ENCODE results near the gene NKX2-1.

GRCh38 chr14:36520601-36521525 lies 831 bp upstream of the NKX2-1 start:
- TF ChIP-seq CTCF (IDR thresholded peaks at IDR 0.05; ENCODE audit: extremely low read depth in 1 of 2, insufficient read depth in 1 of 2, low read depth in 1 of 2, low read length in 2 of 2) (peak; percentile 18 to 45), POLR2AphosphoS5 (IDR thresholded peaks at IDR 0.05; ENCODE audit: insufficient read depth, low read depth, low read length) (no peak), FOS (IDR thresholded peaks at IDR 0.05; ENCODE audit: borderline replicate concordance, insufficient read depth, low read length) (no peak), EZH2 (IDR thresholded peaks at IDR 0.05; ENCODE audit: borderline replicate concordance, low read depth, low read length, severe bottlenecking) (peak; percentile 86), MAX (IDR thresholded peaks at IDR 0.05; ENCODE audit: insufficient read depth, insufficient read length) (no peak)
